NCI-H69 (cell line): ENCODE data around the gene VAMP3.

ENCODE experiments used
- DNase-seq: peaks from one replicate; lab custom pipeline; 2025; lab: John Stamatoyannopoulos, UW

The VAMP3 gene

DNA sequence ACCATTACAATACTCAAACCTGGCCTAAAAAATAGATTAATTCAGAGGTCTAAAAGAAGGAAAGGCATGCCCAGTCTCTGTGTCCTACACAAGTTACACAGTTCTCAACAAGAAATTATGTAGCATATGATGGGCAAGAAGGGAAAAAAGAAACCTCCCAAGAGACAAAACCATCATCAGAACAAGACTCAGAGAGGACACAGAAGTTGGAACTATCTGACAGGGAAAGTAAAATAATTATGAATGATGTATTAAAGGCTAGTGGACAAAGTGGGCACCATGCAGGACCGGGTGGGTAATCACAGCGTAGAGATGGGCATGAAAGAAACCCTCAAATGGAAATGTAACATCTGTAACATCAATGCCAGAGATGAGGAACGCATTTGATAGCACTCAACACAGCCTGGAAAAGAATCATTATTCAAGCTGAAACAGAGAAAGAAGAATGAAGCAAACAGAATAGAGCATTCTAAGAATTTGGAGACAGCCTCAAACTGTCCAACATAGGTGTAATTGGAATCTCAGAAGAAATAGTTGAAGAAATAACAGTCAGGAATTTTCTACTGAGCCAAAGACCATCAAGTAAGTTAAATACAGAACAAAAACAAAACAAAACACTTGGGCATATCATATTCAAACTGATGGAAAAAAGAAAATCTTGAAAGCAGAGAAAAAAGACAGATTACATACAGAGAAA lies 42.7 kb downstream of the VAMP3 start:
- DNase-seq: no peak

DNA sequence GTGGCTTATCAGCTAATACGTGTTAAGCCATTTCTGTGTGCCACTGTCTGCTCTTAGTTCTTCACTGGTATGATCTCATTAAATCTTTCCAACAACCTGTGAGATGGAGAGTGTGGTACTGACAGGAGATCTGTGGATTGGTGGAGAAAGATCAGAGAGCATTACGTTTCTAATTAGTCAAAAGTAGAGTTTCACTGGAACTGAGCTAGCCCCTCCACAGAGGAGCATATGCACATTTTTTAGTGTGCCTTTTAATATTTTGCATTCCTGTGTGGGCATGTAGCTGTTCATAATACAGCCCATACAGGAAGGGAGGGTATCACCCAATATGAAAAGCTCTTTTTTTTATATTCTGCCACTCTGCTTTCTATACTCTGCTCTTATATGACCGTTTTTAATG lies 50.2 kb downstream of the VAMP3 start:
- no peak for DNase-seq

DNA sequence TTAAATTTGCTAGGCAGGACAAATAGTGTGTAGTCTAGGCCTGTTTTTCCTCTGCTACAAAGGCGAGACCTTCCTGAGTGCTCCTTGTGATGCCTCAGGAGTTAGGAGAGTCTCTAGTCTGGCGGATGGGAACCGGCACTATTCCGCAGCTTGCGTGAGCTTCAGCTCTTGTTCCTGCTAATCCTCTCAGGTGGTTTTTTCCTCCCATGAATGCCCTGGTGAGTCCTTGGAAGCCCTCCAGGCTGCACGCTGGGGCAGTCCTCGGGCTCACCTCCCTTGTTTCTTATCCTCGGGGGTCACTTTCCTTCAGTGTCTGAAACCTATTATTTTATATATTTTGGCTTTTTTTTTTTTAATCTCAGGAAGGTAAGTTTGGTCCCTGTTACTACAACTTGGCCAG lies 53.6 kb downstream of the VAMP3 start:
- no peak for DNase-seq

DNA sequence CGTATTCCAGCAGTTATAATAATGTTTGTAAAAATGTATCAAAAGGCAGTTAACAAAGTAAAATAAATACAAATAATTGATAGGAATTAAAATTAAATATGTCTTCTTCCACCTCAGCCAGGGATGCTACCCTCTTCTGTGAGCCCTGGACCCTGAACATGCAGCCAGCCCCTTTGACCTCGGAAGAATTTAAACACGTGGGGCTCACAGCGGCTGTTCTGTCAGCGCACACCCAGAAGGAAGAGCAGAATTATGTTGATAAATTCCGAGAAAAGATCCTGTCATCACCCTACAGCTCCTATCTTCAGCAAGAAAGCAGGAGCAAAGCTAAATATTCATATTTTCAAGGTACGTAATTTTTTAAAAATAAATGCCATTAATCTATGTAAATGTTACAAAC lies 55.3 kb downstream of the VAMP3 start:
- no peak for DNase-seq

DNA sequence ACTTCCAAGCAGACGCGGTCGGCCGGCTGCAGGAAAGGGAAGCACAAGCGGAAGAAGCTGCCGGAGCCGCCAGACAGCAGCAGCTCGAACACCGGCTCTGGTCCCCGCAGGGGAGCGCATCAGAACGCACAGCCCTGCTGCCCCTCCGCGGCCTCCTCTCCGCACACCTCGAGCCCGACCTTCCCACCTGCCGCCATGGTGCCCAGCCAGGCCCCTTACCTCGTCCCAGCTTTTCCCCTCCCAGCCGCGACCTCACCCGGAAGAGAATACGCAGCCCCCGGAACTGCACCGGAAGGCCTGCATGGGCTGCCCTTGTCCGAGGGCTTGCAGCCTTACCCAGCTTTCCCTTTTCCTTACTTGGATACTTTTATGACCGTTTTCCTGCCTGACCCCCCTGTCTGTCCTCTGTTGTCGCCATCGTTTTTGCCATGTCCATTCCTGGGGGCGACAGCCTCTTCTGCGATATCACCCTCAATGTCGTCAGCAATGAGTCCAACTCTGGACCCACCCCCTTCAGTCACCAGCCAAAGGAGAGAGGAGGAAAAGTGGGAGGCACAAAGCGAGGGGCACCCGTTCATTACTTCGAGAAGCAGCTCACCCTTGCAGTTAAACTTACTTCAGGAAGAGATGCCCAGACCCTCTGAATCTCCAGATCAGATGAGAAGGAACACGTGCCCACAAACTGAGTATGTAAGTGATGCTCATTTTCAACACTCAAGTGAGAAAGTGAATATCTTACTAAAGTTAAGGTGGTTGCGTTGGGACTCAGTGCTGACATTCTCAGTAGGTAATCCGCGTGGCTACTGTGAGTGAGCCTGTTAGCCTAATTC lies 56.2 kb downstream of the VAMP3 start:
- no peak for DNase-seq
